ENCODE results near the gene ZNF749.

Gene ZNF749

GRCh38 chr19:57434386-57435061 lies 601 bp upstream of the ZNF749 start:
- TF ChIP-seq CTCF (IDR thresholded peaks at IDR 0.05; ENCODE audit: insufficient read depth, low read length, missing control alignments), result no peak
- CTCF ChIA-PET, result no interaction called here
- POLR2A ChIA-PET, result interaction anchor here (0.6 kb wide), 1 partner anchor 69 kb away, joined by 3 read pairs; no protein-coding TSS in a partner anchor
- DNase-seq (ENCODE audit: low read depth, low spot score), result no peak
- peak overlapping the region; percentile 90 for H3K4me3 ChIP-seq (ENCODE audit: low read depth, low read length)

- no peak for DNase-seq (ENCODE audit: low read depth, low spot score)
- peak overlapping the region; percentile 90 for H3K4me3 ChIP-seq (ENCODE audit: low read depth, low read length)
- ChIA-PET CTCF (interaction anchor here (1.0 to 1.1 kb wide), 2 partner anchors 30 kb away, joined by 4 read pairs; no protein-coding TSS in a partner anchor), POLR2A (no interaction called here)
- TF ChIP-seq CTCF (IDR thresholded peaks at IDR 0.05; ENCODE audit: insufficient read depth, low read length, missing control alignments), result no peak
These were observed 1.3 kb downstream of the ZNF749 start for GRCh38 chr19:57436417-57436816.

- TF ChIP-seq CTCF (IDR thresholded peaks at IDR 0.05; ENCODE audit: insufficient read depth, low read length, missing control alignments), result no peak
- ChIA-PET POLR2A (no interaction called here), CTCF (no interaction called here)
- no peak overlapping the region for H3K4me3 ChIP-seq (ENCODE audit: low read depth, low read length)
- DNase-seq (ENCODE audit: low read depth, low spot score), result no peak
These were observed 2.8 kb downstream of the ZNF749 start for GRCh38 chr19:57437931-57438330.

GRCh38 chr19:57438925-57439324 lies 3.8 kb downstream of the ZNF749 start:
- ChIA-PET CTCF (interaction anchor here (0.6 kb wide), 1 partner anchor 39 kb away, joined by 3 read pairs; the partner anchor contains the start of gene ZNF772), POLR2A (no interaction called here)
- H3K4me3 ChIP-seq (ENCODE audit: low read depth, low read length), result no peak overlapping the region
- no peak for DNase-seq (ENCODE audit: low read depth, low spot score)
- TF ChIP-seq CTCF (IDR thresholded peaks at IDR 0.05; ENCODE audit: insufficient read depth, low read length, missing control alignments), result no peak

- H3K4me3 ChIP-seq (ENCODE audit: low read depth, low read length), result no peak overlapping the region
- POLR2A ChIA-PET, result no interaction called here
- DNase-seq (ENCODE audit: low read depth, low spot score), result no peak
- CTCF ChIA-PET, result no interaction called here
- no peak for TF ChIP-seq CTCF (IDR thresholded peaks at IDR 0.05; ENCODE audit: insufficient read depth, low read length, missing control alignments)
These were observed 7.0 kb downstream of the ZNF749 start for GRCh38 chr19:57441979-57442752.

GRCh38 chr19:57443121-57443696 lies 8.1 kb downstream of the ZNF749 start:
- POLR2A ChIA-PET, result no interaction called here
- no peak for TF ChIP-seq CTCF (IDR thresholded peaks at IDR 0.05; ENCODE audit: insufficient read depth, low read length, missing control alignments)
- H3K4me3 ChIP-seq (ENCODE audit: low read depth, low read length), result no peak overlapping the region
- DNase-seq (ENCODE audit: low read depth, low spot score), result no peak
- CTCF ChIA-PET, result no interaction called here
